NCI-H1436 (cell line): Measurements from ENCODE around the gene RFLNA.

Source experiments
- DNase-seq: peaks from one replicate; lab custom pipeline; 2025; lab: John Stamatoyannopoulos, UW

RFLNA gene

GRCh38 chr12:124338876-124339603 lies 44.1 kb downstream of the RFLNA start:
- no peak for DNase-seq

- DNase-seq: no peak
Observed at GRCh38 chr12:124340080-124340900, 45.4 kb downstream of the RFLNA start.

- DNase-seq: no peak
Observed at GRCh38 chr12:124341645-124342069, 46.8 kb downstream of the RFLNA start.

GRCh38 chr12:124344022-124344421 lies 49.1 kb downstream of the RFLNA start:
- no peak for DNase-seq

GRCh38 chr12:124344526-124344925 lies 49.6 kb downstream of the RFLNA start:
- no peak for DNase-seq

- DNase-seq: no peak
Observed at GRCh38 chr12:124345795-124346194, 50.9 kb downstream of the RFLNA start.

- DNase-seq: no peak
Observed at GRCh38 chr12:124346425-124347168, 51.7 kb downstream of the RFLNA start.

- DNase-seq: no peak
Observed at GRCh38 chr12:124347335-124347734, 52.4 kb downstream of the RFLNA start.

GRCh38 chr12:124347805-124348658 lies 53.1 kb downstream of the RFLNA start:
- no peak for DNase-seq

GRCh38 chr12:124348659-124349380 lies 53.9 kb downstream of the RFLNA start:
- no peak for DNase-seq

- no peak for DNase-seq
Observed at GRCh38 chr12:124350491-124350890, 55.6 kb downstream of the RFLNA start.

GRCh38 chr12:124351422-124351821 lies 56.5 kb downstream of the RFLNA start:
- DNase-seq: no peak

GRCh38 chr12:124352257-124352656 lies 57.4 kb downstream of the RFLNA start:
- DNase-seq: no peak

- no peak for DNase-seq
Observed at GRCh38 chr12:124352839-124353238, 57.9 kb downstream of the RFLNA start.

- no peak for DNase-seq
Observed at GRCh38 chr12:124354400-124354799, 59.5 kb downstream of the RFLNA start.

- no peak for DNase-seq
Observed at GRCh38 chr12:124356221-124356620, 61.3 kb downstream of the RFLNA start.

GRCh38 chr12:124357616-124358015 lies 62.7 kb downstream of the RFLNA start:
- no peak for DNase-seq

GRCh38 chr12:124358572-124358971 lies 63.7 kb downstream of the RFLNA start:
- no peak for DNase-seq

GRCh38 chr12:124359671-124360581 lies 65.0 kb downstream of the RFLNA start:
- peak; percentile 74 for DNase-seq
